Transverse colon (tissue), 3 donors: ENCODE measurements around the gene ANKS1B.

Source experiments
- POLR2A ChIP-seq: fragments of 450-650 bp; IDR thresholded peaks from one replicate; pipeline ENCODE4 v1.6.1; 2016; ENCODE audit warnings: antibody characterized with exemption, mild to moderate bottlenecking, moderate library complexity
- TF ChIP-seq, protein P1 (sequence below), 5 experiments: fragments of 200-600 bp in 3 of 5; fragments of 450-650 bp in 2 of 5; sonication (generic) in 3 of 5; IDR thresholded peaks; 1 replicate in 2 of 5; 2 replicates in 3 of 5; pipeline ENCODE4 v1.5.1; 2016 to 2017; ENCODE audit warnings: antibody characterized with exemption in 5 of 5, inconsistent platforms in 3 of 5, mild to moderate bottlenecking in 2 of 5, moderate library complexity in 1 of 5

DNA sequence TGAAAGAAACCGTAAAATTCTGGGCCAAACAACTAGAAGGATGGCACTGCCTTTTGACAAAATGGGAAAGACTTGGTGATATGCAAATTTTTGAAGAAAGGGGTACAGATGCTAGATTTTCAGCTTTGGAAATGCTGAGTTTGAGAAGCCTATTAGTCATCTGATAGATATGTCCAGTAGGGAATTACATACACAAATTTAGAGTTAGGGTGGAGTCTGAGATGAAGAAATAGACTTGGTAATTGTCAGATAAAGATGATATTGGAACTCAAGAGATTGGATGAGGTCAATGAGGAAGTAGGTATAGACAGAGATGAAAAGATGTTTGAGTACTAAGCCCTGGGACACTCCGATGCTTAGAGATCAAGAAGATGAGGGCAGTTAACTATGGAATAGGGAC is 184.1 kb downstream of the ANKS1B start:
- TF ChIP-seq, protein P1, sequence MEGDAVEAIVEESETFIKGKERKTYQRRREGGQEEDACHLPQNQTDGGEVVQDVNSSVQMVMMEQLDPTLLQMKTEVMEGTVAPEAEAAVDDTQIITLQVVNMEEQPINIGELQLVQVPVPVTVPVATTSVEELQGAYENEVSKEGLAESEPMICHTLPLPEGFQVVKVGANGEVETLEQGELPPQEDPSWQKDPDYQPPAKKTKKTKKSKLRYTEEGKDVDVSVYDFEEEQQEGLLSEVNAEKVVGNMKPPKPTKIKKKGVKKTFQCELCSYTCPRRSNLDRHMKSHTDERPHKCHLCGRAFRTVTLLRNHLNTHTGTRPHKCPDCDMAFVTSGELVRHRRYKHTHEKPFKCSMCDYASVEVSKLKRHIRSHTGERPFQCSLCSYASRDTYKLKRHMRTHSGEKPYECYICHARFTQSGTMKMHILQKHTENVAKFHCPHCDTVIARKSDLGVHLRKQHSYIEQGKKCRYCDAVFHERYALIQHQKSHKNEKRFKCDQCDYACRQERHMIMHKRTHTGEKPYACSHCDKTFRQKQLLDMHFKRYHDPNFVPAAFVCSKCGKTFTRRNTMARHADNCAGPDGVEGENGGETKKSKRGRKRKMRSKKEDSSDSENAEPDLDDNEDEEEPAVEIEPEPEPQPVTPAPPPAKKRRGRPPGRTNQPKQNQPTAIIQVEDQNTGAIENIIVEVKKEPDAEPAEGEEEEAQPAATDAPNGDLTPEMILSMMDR (IDR thresholded peaks at IDR 0.05) = no peak
- no peak for TF ChIP-seq POLR2A
